Measurements from ENCODE around the gene MBNL3. TPM values are rescaled to one million over a fixed set of nuclear protein-coding genes. Genes with fewer than 3 reads are reported as not detected.

MBNL3 gene
- total RNA-seq, 1 experiment from 2014 or later, result 0.39 TPM

- TF ChIP-seq POLR2AphosphoS5 (IDR thresholded peaks at IDR 0.05; ENCODE audit: low read depth, low read length) (no peak), TCF7L2 (IDR thresholded peaks at IDR 0.05; ENCODE audit: low read depth, low read length) (no peak), REST (IDR thresholded peaks at IDR 0.05; ENCODE audit: insufficient read depth in 1 of 2, low read depth in 2 of 2, low read length in 1 of 2) (no peak), SIN3A (IDR thresholded peaks at IDR 0.05; ENCODE audit: borderline replicate concordance, insufficient read depth, low read depth, low read length) (no peak), CTCF (IDR thresholded peaks at IDR 0.05) (no peak)
- CTCF ChIA-PET, result no interaction called here
- Histone ChIP-seq H3K4me1 (ENCODE audit: control insufficient read depth, insufficient read depth, low read length) (no peaks in the 10 kb centered on the region), H3K27ac (ENCODE audit: low read length) (no peak overlapping the region), H3K4me3 (ENCODE audit: low read depth in 2 of 2, low read length in 2 of 2) (no peak overlapping the region), H3K9me3 (ENCODE audit: control insufficient read depth, insufficient read depth, low read depth, low read length) (no peaks in the 10 kb centered on the region), H3K27me3 (ENCODE audit: control insufficient read depth, insufficient read depth, low read length) (peaks cover 4% of the 10 kb centered on the region; the same call in 1 of the 2 replicates), H3K36me3 (ENCODE audit: control insufficient read depth, insufficient read depth, low read length) (no peaks in the 10 kb centered on the region)
- POLR2A ChIA-PET, result no interaction called here
- no peak for DNase-seq (ENCODE audit: low read depth, low spot score)
- no peak for ATAC-seq
- in situ Hi-C loops (cut with HindIII; ENCODE audit: low pct_unique_long_range_greater_than_20kb, low sequenced_read_pairs) (no loop called here), intact Hi-C loops (cut with micrococcal nuclease; ENCODE audit: unreplicated experiment) (no loop called here)
- no TSS peak for BruUV-seq (replicated peaks)
Measured at GRCh38 chrX:132382068-132382467, 106.8 kb downstream of the MBNL3 start.

GRCh38 chrX:132378281-132378680 is 110.6 kb downstream of the MBNL3 start:
- TF ChIP-seq REST (IDR thresholded peaks at IDR 0.05; ENCODE audit: insufficient read depth in 1 of 2, low read depth in 2 of 2, low read length in 1 of 2) (no peak), CTCF (IDR thresholded peaks at IDR 0.05) (no peak), POLR2AphosphoS5 (IDR thresholded peaks at IDR 0.05; ENCODE audit: low read depth, low read length) (no peak), SIN3A (IDR thresholded peaks at IDR 0.05; ENCODE audit: borderline replicate concordance, insufficient read depth, low read depth, low read length) (no peak), TCF7L2 (IDR thresholded peaks at IDR 0.05; ENCODE audit: low read depth, low read length) (no peak)
- no TSS peak for BruUV-seq (replicated peaks)
- DNase-seq (ENCODE audit: low read depth, low spot score), result no peak
- in situ Hi-C loops (cut with HindIII; ENCODE audit: low pct_unique_long_range_greater_than_20kb, low sequenced_read_pairs), result no loop called here
- H3K27me3 ChIP-seq (ENCODE audit: control insufficient read depth, insufficient read depth, low read length), result peaks cover 4% of the 10 kb centered on the region; the same call in 1 of the 2 replicates
- no peaks in the 10 kb centered on the region for H3K9me3 ChIP-seq (ENCODE audit: control insufficient read depth, insufficient read depth, low read depth, low read length)
- no peak overlapping the region for H3K27ac ChIP-seq (ENCODE audit: low read length)
- ChIA-PET POLR2A (no interaction called here), CTCF (no interaction called here)
- no peak overlapping the region for H3K4me3 ChIP-seq (ENCODE audit: low read depth in 2 of 2, low read length in 2 of 2)
- no peaks in the 10 kb centered on the region for H3K36me3 ChIP-seq (ENCODE audit: control insufficient read depth, insufficient read depth, low read length)
- no peak for ATAC-seq
- intact Hi-C loops (cut with micrococcal nuclease; ENCODE audit: unreplicated experiment), result no loop called here
- H3K4me1 ChIP-seq (ENCODE audit: control insufficient read depth, insufficient read depth, low read length), result no peaks in the 10 kb centered on the region
